NCI-H1092 treated with DMSO at 0.1 percent for 48 hours (cell line): Measurements from ENCODE around the gene TSPAN4.

Experiments
- DNase-seq: peaks from one replicate; lab custom pipeline; 2025; lab: John Stamatoyannopoulos, UW

Gene TSPAN4

GRCh38 chr11:911031-911889, 68.6 kb downstream of the TSPAN4 start:
- peak; percentile 14 for DNase-seq

- DNase-seq, result no peak
Observed at GRCh38 chr11:911890-912219, 69.2 kb downstream of the TSPAN4 start.

DNA sequence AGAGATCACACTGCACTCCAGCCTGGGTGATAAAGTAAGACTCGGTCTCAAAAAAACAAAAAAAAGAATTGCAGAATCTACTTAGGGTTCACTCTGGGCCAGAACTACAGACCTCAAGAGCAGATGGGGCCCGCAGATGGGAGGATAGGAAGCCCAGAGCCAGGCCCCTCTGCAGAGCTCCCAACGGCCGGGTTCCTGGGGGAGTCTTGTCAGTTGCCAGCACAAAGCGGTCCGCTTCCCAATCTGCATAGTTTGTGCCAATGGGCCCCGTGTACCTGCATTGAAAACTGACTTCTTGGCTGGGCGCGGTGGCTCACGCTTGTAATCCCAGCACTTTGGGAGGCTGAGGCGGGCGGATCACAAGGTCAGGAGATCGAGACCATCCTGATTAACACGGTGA, 69.6 kb downstream of the TSPAN4 start:
- DNase-seq, result no peak

DNA sequence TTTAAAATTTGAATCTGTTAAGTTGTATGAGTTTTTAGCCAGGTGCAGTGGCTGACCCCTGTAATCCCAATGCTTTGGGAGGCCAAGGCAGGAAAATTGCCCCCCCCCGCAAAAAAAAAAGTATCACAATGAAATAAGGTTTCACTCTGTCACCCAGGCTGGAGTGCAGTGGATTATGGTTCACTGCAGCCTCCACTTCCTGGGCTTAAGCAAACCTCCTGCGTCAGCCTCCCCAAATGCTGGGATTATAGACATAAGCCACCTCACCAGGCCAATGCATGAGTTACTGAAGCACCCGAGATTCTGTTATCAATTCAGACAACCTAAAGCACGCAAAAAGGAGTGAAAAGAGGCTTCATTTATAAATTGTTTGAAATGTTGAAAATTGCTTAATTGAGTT, 70.4 kb downstream of the TSPAN4 start:
- no peak for DNase-seq

GRCh38 chr11:914204-914603, 71.6 kb downstream of the TSPAN4 start:
- no peak for DNase-seq

GRCh38 chr11:914747-915501, 72.3 kb downstream of the TSPAN4 start:
- no peak for DNase-seq
